GM18870 (cell line): ENCODE measurements around the gene PRMT2.

Source experiments
- ATAC-seq: cut with Tn5 transposase; IDR thresholded peaks from one replicate; pipeline ENCODE4 v1.9.1; 2021; ENCODE audit warnings: moderate library complexity; ENCODE audit not compliant: unreplicated experiment

Gene PRMT2

GRCh38 chr21:46635324-46636180 lies at the start of gene PRMT2:
PRMT2 (plus strand) TSS chr21:46635674; CDS start chr21:46636952, 1,278 bp downstream.
- peak; percentile 76 for ATAC-seq

DNA sequence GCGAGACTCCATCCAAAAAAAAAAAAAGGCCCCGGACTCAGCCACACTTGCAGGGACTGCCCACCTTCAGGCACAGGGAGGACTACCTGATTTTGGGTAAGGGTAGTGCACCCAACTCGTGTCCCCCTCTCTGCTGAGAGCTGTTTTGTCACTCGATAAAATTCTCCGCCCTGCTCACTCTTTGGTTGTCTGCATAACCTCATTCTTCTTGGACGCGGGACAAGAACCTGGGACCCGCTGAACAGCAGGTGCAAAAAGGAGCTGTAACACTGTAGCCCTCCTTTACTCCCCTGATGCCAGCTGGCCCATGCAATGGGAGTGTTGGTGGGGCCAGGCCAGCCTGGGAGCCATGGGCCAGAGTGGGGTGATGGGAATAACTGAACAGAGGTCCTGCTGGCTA lies 41.2 kb upstream of the PRMT2 start:
- ATAC-seq, result no peak

DNA sequence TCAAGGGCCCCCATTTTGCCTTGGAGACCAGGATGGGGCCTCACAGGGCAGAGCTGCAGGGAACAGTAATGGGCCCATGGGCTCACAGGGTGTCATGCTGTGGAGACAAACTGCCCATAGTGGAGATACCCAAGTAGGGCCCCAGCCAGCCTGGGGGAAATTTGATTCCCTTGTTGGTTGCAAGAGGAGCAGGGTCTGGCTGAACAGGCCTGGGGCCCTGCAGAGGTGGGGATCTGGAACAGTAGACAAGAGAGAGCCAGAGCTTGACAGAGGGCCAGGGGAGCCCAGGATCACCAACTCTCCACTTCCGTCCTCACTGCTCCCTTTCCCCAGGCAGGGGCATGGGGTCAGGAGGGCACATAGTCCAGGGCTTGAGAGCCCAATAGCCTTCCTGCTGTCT lies 39.3 kb upstream of the PRMT2 start:
- no peak for ATAC-seq

- no peak for ATAC-seq
Observed at GRCh38 chr21:46597031-46597430, 38.4 kb upstream of the PRMT2 start.

GRCh38 chr21:46597896-46598343 lies 37.6 kb upstream of the PRMT2 start:
- ATAC-seq, result no peak

GRCh38 chr21:46598581-46599572 lies 36.6 kb upstream of the PRMT2 start:
- ATAC-seq, result no peak

DNA sequence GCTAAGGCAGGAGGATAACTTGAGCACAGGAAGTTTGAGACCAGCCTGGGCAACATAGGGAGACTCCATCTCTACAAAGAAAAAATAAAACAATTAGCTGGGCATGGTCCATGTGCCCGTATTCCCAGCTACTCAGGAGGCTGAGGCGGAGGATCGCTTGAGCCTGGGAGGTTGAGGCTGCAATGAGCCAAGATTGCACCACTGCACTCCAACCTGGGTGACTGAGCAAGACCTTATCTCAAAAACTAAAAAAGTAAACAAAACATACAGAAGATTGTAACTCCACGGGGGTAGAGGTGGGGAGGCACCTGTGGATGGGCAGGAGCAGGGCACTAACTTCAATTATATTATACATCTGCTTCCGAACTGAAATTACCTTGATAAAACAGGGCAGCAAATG lies 35.2 kb upstream of the PRMT2 start:
- ATAC-seq, result no peak

DNA sequence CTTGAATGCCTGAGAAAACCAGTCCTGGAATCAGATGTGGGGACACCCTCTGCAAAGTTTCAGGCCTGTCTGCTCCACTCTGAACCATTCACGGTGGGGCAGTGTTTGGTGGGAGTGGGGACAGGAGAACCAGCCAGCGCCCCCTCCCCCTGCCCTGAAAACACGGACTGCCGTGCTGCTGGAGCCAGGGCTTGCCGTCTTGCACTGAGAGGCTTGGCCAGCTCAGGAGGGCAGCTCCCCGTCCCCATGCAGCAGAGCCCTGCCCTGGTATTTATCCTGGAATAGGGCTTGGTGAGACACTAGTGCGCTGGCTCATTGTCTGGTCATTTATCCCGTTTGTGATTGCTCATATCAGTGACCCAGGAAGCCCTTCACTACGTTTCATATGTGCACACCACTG lies 34.5 kb upstream of the PRMT2 start:
- ATAC-seq, result no peak

DNA sequence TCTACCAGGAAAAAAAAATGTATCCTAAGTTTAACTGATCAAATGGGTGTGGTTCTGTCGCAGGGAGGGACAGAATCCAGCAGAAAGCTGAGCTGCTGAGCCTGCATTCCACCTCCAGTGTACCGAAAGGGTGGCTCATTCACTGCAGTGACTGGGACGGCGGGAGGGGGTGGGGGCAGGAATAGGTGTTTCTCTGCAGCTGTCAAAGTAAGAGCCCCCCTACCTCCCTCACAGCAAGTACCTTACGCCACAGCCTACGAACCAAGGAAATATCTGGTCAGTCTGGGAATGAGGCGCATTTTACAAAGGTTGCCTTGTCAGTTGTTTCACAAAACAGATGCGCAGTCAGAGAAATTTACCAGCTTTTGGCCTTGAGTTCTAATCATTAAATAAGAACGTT lies 32.2 kb upstream of the PRMT2 start:
- no peak for ATAC-seq

- ATAC-seq, result no peak
Observed at GRCh38 chr21:46604329-46604974, 31.0 kb upstream of the PRMT2 start.

- ATAC-seq, result no peak
Observed at GRCh38 chr21:46604975-46605766, 30.3 kb upstream of the PRMT2 start, which contains the start of gene S100B. S100B (minus strand) TSS chr21:46605082; CDS start chr21:46602415, 2,667 bp downstream.

GRCh38 chr21:46605767-46606426 lies 29.6 kb upstream of the PRMT2 start:
- ATAC-seq, result no peak

GRCh38 chr21:46606427-46606813 lies 29.1 kb upstream of the PRMT2 start:
- no peak for ATAC-seq

DNA sequence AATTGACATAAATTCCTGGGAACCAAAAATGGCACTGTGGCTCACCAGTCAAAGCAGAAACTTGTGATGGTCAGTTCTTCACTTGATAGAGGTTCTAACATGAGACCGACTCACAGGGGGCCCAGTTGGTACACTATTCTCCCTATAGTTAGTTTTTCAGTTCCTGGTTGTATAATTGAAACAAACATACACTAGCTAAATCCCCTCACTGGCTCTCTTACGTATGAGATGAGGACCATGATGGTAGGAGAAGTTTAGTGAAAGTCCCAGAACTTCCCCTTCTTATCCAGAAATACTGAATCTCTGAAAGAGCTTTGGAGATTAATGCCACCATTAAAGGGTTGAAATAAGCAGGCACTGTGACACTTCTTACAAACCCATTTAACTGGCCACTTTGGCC lies 27.8 kb upstream of the PRMT2 start:
- no peak for ATAC-seq

DNA sequence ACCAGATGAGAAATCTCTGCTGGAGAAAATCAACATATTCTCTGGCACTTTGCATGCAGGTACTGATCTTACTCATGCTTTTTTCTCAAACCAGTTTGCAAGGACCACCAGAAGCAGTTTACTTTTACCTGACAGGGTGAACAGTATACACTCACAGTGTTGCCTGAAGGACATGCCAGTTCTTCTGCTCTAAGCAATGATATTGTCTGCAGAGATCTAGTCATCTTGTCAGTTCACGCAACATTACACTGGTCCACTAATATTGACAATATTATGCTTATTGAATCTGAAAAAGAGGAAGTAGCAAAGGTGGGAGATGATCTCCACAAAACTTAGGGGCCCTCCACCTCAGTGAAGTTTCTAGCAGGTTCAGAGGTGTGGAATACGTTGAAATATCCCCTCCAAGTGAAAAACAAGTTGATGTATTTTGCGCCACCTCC lies 26.8 kb upstream of the PRMT2 start:
- ATAC-seq, result no peak

- no peak for ATAC-seq
Observed at GRCh38 chr21:46610018-46610701, 25.3 kb upstream of the PRMT2 start.

- no peak for ATAC-seq
Observed at GRCh38 chr21:46613391-46613790, 22.1 kb upstream of the PRMT2 start.

DNA sequence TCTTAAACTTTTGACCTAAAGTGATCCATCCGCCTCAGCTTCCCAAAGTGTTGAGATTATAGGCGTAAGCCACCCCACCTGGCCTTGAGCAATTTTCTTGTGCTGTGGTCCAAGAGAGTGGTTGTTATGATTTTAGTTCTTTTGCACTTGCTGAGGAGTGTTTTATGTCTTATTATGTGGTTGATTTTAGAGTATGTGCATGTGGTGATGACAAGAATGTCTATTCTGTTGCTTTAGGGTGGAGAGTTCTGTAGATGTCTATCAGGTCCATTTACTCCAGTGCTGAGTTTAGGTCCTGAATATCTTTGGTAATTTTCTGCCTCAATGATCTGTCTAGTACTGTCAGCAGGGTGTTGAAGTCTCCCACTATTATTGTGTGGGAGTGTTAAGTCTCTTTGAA lies 19.4 kb upstream of the PRMT2 start:
- ATAC-seq, result no peak

DNA sequence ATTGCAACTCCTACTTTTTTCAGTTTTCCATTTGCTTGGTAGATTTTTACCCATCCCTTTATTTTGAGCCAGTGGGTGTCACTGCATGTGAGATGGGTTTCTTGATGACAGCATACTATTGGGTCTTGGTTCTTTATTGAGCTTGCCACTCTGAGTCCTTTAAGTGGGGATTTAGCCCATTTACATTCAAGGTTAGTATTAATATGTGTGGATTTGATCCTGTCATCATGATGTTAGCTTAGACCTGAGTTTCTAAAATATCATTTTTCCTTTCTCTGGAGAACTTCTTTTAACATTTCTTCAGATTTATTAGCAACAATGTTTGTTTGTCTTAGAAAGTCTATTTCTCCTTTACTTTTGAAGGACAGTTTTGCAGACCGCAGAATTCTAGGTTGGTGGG lies 18.8 kb upstream of the PRMT2 start:
- ATAC-seq, result no peak
